Peyer's patch (tissue), 4 donors: ENCODE results near the gene GH1.

Experiments used
- POLR2A ChIP-seq, 2 donors: fragments of 450-650 bp; IDR thresholded peaks; one replicate each; pipeline ENCODE4 v1.5.1; 2017; ENCODE audit warnings: antibody characterized with exemption in 2 of 2, mild to moderate bottlenecking in 2 of 2, moderate library complexity in 2 of 2
- TF ChIP-seq, protein P1 (sequence below), 6 experiments: fragments of 450-650 bp in 4 of 6; fragments of 200-600 bp in 2 of 6; sonication (generic) in 1 of 6; IDR thresholded peaks; one replicate each; pipeline ENCODE4 v1.5.1; 2017 to 2019; ENCODE audit warnings: antibody characterized with exemption in 6 of 6, mild to moderate bottlenecking in 3 of 6, moderate library complexity in 1 of 6

DNA sequence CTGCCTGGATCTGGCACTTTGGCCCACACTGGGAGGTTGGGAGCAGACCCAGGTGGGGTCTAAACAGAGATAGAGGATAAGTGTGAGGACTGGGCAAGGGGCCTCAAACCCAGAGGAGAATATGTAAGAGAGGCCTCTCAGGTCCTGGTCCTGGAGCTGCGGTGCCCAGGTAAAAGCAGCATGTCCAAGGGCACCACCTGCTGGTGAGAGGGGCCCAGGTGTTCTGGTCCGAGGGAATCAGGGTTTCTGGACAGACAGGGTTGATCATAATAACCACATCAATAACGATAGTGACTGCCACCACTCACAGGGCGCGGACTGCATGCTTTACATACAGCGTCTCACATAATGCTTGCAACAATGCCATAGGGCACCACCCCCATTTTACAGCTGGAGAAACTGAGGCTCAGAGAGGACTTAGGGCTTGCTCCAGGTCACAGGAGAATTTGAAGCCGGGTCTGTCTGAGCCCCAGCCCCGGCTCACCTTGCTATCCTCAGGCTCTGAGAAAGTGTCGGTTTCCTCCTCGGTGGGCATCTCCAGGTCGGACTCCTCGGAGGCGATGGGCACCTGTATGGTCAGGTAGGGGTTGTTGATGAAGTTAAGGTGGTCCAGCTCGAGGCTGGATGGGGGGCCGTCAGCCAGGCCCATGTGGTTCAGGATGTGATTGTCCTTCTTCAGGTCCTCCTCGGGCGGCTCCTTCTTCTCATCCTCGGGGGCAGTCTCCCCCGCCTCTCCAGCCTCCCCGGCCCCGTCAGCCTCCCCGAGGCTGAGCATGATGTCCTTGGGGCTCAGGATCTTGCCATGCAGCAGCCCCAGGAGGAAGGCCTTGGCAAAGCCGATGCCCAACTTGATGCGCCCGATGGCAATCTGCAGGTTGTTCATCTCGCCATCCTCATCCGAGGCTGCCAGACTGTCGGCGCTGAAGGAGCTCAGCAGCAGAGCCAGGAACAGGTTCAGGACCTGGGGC is 32.6 kb upstream of the GH1 start:
- TF ChIP-seq, protein P1, sequence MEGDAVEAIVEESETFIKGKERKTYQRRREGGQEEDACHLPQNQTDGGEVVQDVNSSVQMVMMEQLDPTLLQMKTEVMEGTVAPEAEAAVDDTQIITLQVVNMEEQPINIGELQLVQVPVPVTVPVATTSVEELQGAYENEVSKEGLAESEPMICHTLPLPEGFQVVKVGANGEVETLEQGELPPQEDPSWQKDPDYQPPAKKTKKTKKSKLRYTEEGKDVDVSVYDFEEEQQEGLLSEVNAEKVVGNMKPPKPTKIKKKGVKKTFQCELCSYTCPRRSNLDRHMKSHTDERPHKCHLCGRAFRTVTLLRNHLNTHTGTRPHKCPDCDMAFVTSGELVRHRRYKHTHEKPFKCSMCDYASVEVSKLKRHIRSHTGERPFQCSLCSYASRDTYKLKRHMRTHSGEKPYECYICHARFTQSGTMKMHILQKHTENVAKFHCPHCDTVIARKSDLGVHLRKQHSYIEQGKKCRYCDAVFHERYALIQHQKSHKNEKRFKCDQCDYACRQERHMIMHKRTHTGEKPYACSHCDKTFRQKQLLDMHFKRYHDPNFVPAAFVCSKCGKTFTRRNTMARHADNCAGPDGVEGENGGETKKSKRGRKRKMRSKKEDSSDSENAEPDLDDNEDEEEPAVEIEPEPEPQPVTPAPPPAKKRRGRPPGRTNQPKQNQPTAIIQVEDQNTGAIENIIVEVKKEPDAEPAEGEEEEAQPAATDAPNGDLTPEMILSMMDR (IDR thresholded peaks at IDR 0.05) = peak; percentile 28 to 66 (median 54)
- TF ChIP-seq POLR2A (IDR thresholded peaks at IDR 0.05) = no peak
